ENCODE results near the gene CCZ1B.
"Not testable (repeated sequence)": the region's sequence is repeated elsewhere in the genome, so short reads cannot be mapped to it uniquely, and the experiment has no call there.

The CCZ1B gene

DNA sequence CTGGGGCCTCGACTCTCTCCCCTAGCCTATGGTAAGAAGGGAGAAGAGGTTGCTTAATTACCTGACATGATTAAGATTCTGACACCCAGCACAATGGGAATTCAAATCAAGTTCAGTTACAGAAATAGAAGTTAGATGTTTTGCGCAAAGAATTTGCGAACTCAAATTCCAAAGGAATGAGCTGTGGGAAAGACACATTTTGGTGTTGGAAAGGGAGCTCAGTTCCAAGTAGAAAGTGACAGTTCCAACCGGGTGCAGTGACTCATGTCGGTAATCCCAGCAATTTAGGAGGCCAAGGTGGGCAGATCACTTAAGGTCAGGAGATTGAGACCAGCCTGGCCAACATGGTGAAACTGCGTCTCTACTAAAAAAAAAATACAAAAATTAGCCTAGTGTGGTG lies 4.0 kb upstream of the CCZ1B start:
- H3K9me3 ChIP-seq (ENCODE audit: control insufficient read depth in 2 of 2, low read length in 2 of 2); H3K9ac ChIP-seq (ENCODE audit: low read length in 2 of 2); H3K27me3 ChIP-seq (ENCODE audit: control insufficient read depth in 1 of 2, insufficient read depth in 2 of 2, low read length in 2 of 2); H3K4me1 ChIP-seq (ENCODE audit: control insufficient read depth, insufficient read depth, low read length); H3K36me3 ChIP-seq (ENCODE audit: control insufficient read depth in 2 of 2, insufficient read depth in 2 of 2, low read length in 2 of 2); H3K27ac ChIP-seq (ENCODE audit: low read length); H3K4me3 ChIP-seq (ENCODE audit: low read length in 2 of 2): not testable (repeated sequence)

DNA sequence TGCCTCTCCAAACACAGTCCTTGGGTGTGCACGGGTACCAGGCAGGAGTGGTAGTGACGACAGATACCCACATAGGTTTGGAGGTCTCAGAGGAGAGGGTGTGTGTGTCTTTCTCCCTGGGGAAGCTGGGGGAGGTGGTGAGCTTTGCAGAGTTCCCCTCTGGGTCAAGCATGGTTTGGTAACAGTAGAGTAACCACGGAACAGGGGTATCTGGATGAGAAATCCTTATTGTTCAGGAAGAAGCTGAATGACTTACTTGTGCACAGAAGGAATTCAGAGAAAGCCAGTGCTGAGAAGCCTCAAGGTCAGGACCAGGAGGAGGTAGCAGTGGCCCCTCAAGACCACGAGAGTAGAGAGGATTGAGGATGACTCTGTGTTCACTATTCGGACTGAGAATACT lies 3.5 kb upstream of the CCZ1B start:
- H3K9me3 ChIP-seq (ENCODE audit: control insufficient read depth in 2 of 2, low read length in 2 of 2); H3K4me1 ChIP-seq (ENCODE audit: control insufficient read depth, insufficient read depth, low read length); H3K27ac ChIP-seq (ENCODE audit: low read length); H3K9ac ChIP-seq (ENCODE audit: low read length in 2 of 2); H3K36me3 ChIP-seq (ENCODE audit: control insufficient read depth in 2 of 2, insufficient read depth in 2 of 2, low read length in 2 of 2); H3K27me3 ChIP-seq (ENCODE audit: control insufficient read depth in 1 of 2, insufficient read depth in 2 of 2, low read length in 2 of 2); H3K4me3 ChIP-seq (ENCODE audit: low read length in 2 of 2): not testable (repeated sequence)

- not testable (repeated sequence) for H3K27me3 ChIP-seq (ENCODE audit: control insufficient read depth in 1 of 2, insufficient read depth in 2 of 2, low read length in 2 of 2); H3K4me1 ChIP-seq (ENCODE audit: control insufficient read depth, insufficient read depth, low read length); H3K4me3 ChIP-seq (ENCODE audit: low read length in 2 of 2); H3K36me3 ChIP-seq (ENCODE audit: control insufficient read depth in 2 of 2, insufficient read depth in 2 of 2, low read length in 2 of 2); H3K9me3 ChIP-seq (ENCODE audit: control insufficient read depth in 2 of 2, low read length in 2 of 2); H3K27ac ChIP-seq (ENCODE audit: low read length); H3K9ac ChIP-seq (ENCODE audit: low read length in 2 of 2)
Observed at GRCh38 chr7:6827180-6827579, 1.1 kb upstream of the CCZ1B start.

- H3K9ac ChIP-seq (ENCODE audit: low read length in 2 of 2); H3K27me3 ChIP-seq (ENCODE audit: control insufficient read depth in 1 of 2, insufficient read depth in 2 of 2, low read length in 2 of 2); H3K27ac ChIP-seq (ENCODE audit: low read length); H3K9me3 ChIP-seq (ENCODE audit: control insufficient read depth in 2 of 2, low read length in 2 of 2); H3K4me3 ChIP-seq (ENCODE audit: low read length in 2 of 2); H3K36me3 ChIP-seq (ENCODE audit: control insufficient read depth in 2 of 2, insufficient read depth in 2 of 2, low read length in 2 of 2); H3K4me1 ChIP-seq (ENCODE audit: control insufficient read depth, insufficient read depth, low read length): not testable (repeated sequence)
Observed at GRCh38 chr7:6825236-6826125, 594 bp downstream of the CCZ1B start.

DNA sequence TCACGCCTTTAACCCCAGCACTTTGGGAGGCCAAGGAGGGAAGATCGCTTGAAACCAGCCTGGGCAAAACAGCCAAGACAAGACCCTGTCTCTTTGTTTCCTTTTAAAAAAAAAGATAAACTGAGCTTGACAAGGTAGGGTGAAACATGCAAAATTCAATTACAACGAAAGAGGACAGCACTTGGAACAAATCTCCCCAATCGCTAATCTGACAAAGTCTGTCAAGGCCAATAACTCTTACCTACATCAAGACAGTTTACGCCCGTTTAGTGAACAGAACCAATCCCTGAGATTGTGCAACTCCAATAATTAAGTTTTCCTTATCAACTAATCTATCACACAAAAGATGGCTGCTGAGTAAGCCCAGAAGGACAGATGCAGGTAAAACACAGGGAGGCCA lies 4.5 kb downstream of the CCZ1B start:
- H3K4me3 ChIP-seq (ENCODE audit: low read length in 2 of 2); H3K27ac ChIP-seq (ENCODE audit: low read length); H3K36me3 ChIP-seq (ENCODE audit: control insufficient read depth in 2 of 2, insufficient read depth in 2 of 2, low read length in 2 of 2); H3K9ac ChIP-seq (ENCODE audit: low read length in 2 of 2); H3K9me3 ChIP-seq (ENCODE audit: control insufficient read depth in 2 of 2, low read length in 2 of 2); H3K27me3 ChIP-seq (ENCODE audit: control insufficient read depth in 1 of 2, insufficient read depth in 2 of 2, low read length in 2 of 2); H3K4me1 ChIP-seq (ENCODE audit: control insufficient read depth, insufficient read depth, low read length): not testable (repeated sequence)

GRCh38 chr7:6815470-6815869 lies 10.6 kb downstream of the CCZ1B start:
- not testable (repeated sequence) for H3K9me3 ChIP-seq (ENCODE audit: control insufficient read depth in 2 of 2, low read length in 2 of 2); H3K4me1 ChIP-seq (ENCODE audit: control insufficient read depth, insufficient read depth, low read length); H3K27ac ChIP-seq (ENCODE audit: low read length); H3K4me3 ChIP-seq (ENCODE audit: low read length in 2 of 2); H3K9ac ChIP-seq (ENCODE audit: low read length in 2 of 2); H3K27me3 ChIP-seq (ENCODE audit: control insufficient read depth in 1 of 2, insufficient read depth in 2 of 2, low read length in 2 of 2); H3K36me3 ChIP-seq (ENCODE audit: control insufficient read depth in 2 of 2, insufficient read depth in 2 of 2, low read length in 2 of 2)

DNA sequence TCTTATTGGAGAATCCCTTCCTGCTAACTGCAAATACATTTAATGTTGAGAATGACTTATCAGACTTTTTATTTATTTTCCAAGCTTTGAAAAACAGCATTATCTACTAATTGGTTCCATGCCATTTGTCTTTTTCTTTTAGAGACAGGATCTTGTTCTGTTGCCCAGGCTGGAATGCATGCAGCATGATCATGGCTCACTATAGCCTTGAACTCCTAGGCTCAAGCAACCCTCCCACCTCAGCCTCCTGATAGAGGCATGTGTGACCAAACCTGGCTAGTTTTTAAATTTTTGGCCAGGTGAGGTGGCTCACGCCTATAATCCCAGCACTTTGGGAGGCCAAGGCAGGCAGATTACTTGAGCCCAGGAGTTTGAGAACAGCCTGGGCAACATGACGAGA lies 13.1 kb downstream of the CCZ1B start:
- not testable (repeated sequence) for H3K9ac ChIP-seq (ENCODE audit: low read length in 2 of 2); H3K36me3 ChIP-seq (ENCODE audit: control insufficient read depth in 2 of 2, insufficient read depth in 2 of 2, low read length in 2 of 2); H3K4me3 ChIP-seq (ENCODE audit: low read length in 2 of 2); H3K9me3 ChIP-seq (ENCODE audit: control insufficient read depth in 2 of 2, low read length in 2 of 2); H3K27ac ChIP-seq (ENCODE audit: low read length); H3K27me3 ChIP-seq (ENCODE audit: control insufficient read depth in 1 of 2, insufficient read depth in 2 of 2, low read length in 2 of 2); H3K4me1 ChIP-seq (ENCODE audit: control insufficient read depth, insufficient read depth, low read length)

- H3K9me3 ChIP-seq (ENCODE audit: control insufficient read depth in 2 of 2, low read length in 2 of 2); H3K27ac ChIP-seq (ENCODE audit: low read length); H3K36me3 ChIP-seq (ENCODE audit: control insufficient read depth in 2 of 2, insufficient read depth in 2 of 2, low read length in 2 of 2); H3K4me3 ChIP-seq (ENCODE audit: low read length in 2 of 2); H3K4me1 ChIP-seq (ENCODE audit: control insufficient read depth, insufficient read depth, low read length); H3K9ac ChIP-seq (ENCODE audit: low read length in 2 of 2); H3K27me3 ChIP-seq (ENCODE audit: control insufficient read depth in 1 of 2, insufficient read depth in 2 of 2, low read length in 2 of 2): not testable (repeated sequence)
Observed at GRCh38 chr7:6807959-6808358, 18.1 kb downstream of the CCZ1B start.

GRCh38 chr7:6807393-6807918 lies 18.6 kb downstream of the CCZ1B start:
- H3K27ac ChIP-seq (ENCODE audit: low read length); H3K4me3 ChIP-seq (ENCODE audit: low read length in 2 of 2); H3K9ac ChIP-seq (ENCODE audit: low read length in 2 of 2); H3K27me3 ChIP-seq (ENCODE audit: control insufficient read depth in 1 of 2, insufficient read depth in 2 of 2, low read length in 2 of 2); H3K4me1 ChIP-seq (ENCODE audit: control insufficient read depth, insufficient read depth, low read length); H3K9me3 ChIP-seq (ENCODE audit: control insufficient read depth in 2 of 2, low read length in 2 of 2); H3K36me3 ChIP-seq (ENCODE audit: control insufficient read depth in 2 of 2, insufficient read depth in 2 of 2, low read length in 2 of 2): not testable (repeated sequence)

GRCh38 chr7:6800331-6800730 lies 25.7 kb downstream of the CCZ1B start:
- H3K4me3 ChIP-seq (ENCODE audit: low read length in 2 of 2); H3K27ac ChIP-seq (ENCODE audit: low read length); H3K9ac ChIP-seq (ENCODE audit: low read length in 2 of 2); H3K4me1 ChIP-seq (ENCODE audit: control insufficient read depth, insufficient read depth, low read length); H3K27me3 ChIP-seq (ENCODE audit: control insufficient read depth in 1 of 2, insufficient read depth in 2 of 2, low read length in 2 of 2); H3K9me3 ChIP-seq (ENCODE audit: control insufficient read depth in 2 of 2, low read length in 2 of 2); H3K36me3 ChIP-seq (ENCODE audit: control insufficient read depth in 2 of 2, insufficient read depth in 2 of 2, low read length in 2 of 2): not testable (repeated sequence)

GRCh38 chr7:6799887-6800286 lies 26.2 kb downstream of the CCZ1B start:
- H3K36me3 ChIP-seq (ENCODE audit: control insufficient read depth in 2 of 2, insufficient read depth in 2 of 2, low read length in 2 of 2): not testable (repeated sequence)

More at GRCh38 chr7:6799887-6800286, 26.2 kb downstream of the CCZ1B start:
- H3K27me3 ChIP-seq (ENCODE audit: control insufficient read depth in 1 of 2, insufficient read depth in 2 of 2, low read length in 2 of 2); H3K9ac ChIP-seq (ENCODE audit: low read length in 2 of 2); H3K4me3 ChIP-seq (ENCODE audit: low read length in 2 of 2); H3K9me3 ChIP-seq (ENCODE audit: control insufficient read depth in 2 of 2, low read length in 2 of 2); H3K4me1 ChIP-seq (ENCODE audit: control insufficient read depth, insufficient read depth, low read length); H3K27ac ChIP-seq (ENCODE audit: low read length): not testable (repeated sequence)

Data from stomach smooth muscle (tissue), 2 donors.